Hippocampal formation (tissue), 2 donors: ENCODE data around the gene KLHDC8B.
"Not testable (repeated sequence)": the region's sequence is repeated elsewhere in the genome, so short reads cannot be mapped to it uniquely, and the experiment has no call there.

ENCODE experiments used
- DNase-seq, 2 donors: peaks; one replicate each; lab custom pipeline; 2025; lab: John Stamatoyannopoulos, UW

KLHDC8B gene

GRCh38 chr3:49183873-49184272 lies 12.5 kb downstream of the KLHDC8B start:
- no peak for DNase-seq

- DNase-seq: no peak
These were observed 20.3 kb downstream of the KLHDC8B start for GRCh38 chr3:49191741-49192140.

GRCh38 chr3:49198161-49198560 lies 26.8 kb downstream of the KLHDC8B start:
- DNase-seq: no peak

GRCh38 chr3:49198611-49199230 lies 27.3 kb downstream of the KLHDC8B start:
- DNase-seq: no peak

GRCh38 chr3:49199239-49199899 lies 28.0 kb downstream of the KLHDC8B start:
- no peak for DNase-seq

- DNase-seq: no peak
These were observed 28.5 kb downstream of the KLHDC8B start for GRCh38 chr3:49199900-49200281.

- DNase-seq: no peak
These were observed 42.1 kb downstream of the KLHDC8B start for GRCh38 chr3:49213541-49213943.

- no peak for DNase-seq
These were observed 42.6 kb downstream of the KLHDC8B start for GRCh38 chr3:49213998-49214397.

GRCh38 chr3:49216687-49217086 lies 45.3 kb downstream of the KLHDC8B start:
- DNase-seq: not testable (repeated sequence)

GRCh38 chr3:49217108-49217507 lies 45.7 kb downstream of the KLHDC8B start:
- DNase-seq: not testable (repeated sequence)

GRCh38 chr3:49217688-49218470 lies 46.5 kb downstream of the KLHDC8B start:
- DNase-seq: no peak

GRCh38 chr3:49218471-49218989 lies 47.1 kb downstream of the KLHDC8B start:
- DNase-seq: not testable (repeated sequence)

GRCh38 chr3:49219132-49219531 lies 47.7 kb downstream of the KLHDC8B start:
- no peak for DNase-seq

- DNase-seq: not testable (repeated sequence)
These were observed 49.7 kb downstream of the KLHDC8B start for GRCh38 chr3:49220985-49221563.

- DNase-seq: no peak
These were observed 50.6 kb downstream of the KLHDC8B start for GRCh38 chr3:49222002-49222401.
